ENCODE measurements around the gene APOBEC3F.

DNA sequence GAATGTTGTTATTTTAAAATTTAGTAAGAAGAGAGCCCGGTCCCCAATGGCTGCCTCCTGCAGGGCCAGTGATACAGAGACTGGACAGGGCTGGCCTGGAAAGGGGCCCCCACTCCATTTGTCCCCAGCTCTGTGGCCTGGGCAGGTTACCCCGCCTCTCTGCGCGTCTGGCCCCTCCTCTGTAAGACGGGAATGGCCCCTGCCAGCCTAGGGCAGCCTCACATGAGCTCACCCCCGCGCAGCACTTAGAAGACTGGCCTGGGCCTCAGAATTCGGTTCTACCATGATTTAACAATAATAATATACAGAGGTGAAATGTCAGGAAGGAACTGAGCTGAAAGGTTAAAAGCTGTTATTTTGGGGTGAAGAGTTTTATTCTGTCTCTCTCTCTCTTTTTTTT is 37.7 kb downstream of the APOBEC3F start:
- TF ChIP-seq, protein P1, sequence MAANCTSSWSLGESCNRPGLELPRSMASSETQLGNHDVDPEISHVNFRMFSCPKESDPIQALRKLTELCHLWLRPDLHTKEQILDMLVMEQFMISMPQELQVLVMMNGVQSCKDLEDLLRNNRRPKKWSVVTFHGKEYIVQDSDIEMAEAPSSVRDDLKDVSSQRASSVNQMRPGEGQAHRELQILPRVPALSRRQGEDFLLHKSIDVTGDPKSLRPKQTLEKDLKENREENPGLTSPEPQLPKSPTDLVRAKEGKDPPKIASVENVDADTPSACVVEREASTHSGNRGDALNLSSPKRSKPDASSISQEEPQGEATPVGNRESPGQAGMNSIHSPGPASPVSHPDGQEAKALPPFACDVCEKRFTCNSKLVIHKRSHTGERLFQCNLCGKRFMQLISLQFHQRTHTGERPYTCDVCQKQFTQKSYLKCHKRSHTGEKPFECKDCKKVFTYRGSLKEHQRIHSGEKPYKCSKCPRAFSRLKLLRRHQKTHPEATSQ (CRISPR knock-in tag; IDR thresholded peaks at IDR 0.05; ENCODE audit: borderline replicate concordance), result no peak
- TF ChIP-seq ARID2 (CRISPR knock-in tag; IDR thresholded peaks at IDR 0.05; ENCODE audit: borderline replicate concordance) (no peak), CBFB (CRISPR knock-in tag; IDR thresholded peaks at IDR 0.05) (no peak)
